Keratinocyte (primary cell): ENCODE results near the gene FAM120C. TPM values are rescaled to one million over a fixed set of nuclear protein-coding genes. Genes with fewer than 3 reads are reported as not detected.

Experiments
- DNase-seq: peaks from one replicate; pipeline ENCODE4 v3.0.0-alpha.2; 2011; ENCODE audit warnings: low read depth, missing footprints, low spot score
- FAIRE-seq: peaks from 2 replicates; lab custom pipeline; 2011; peaks lifted over from hg19 to GRCh38; lab: Jason Lieb, UNC
- H2AFZ ChIP-seq: 2 replicates; pipeline ENCODE4 v1.6.0; 2012; ENCODE audit warnings: low read length, control low read depth, inconsistent platforms; ENCODE audit not compliant: control insufficient read depth
- H3K27ac ChIP-seq: 2 replicates; pipeline ENCODE4 v1.5.1; 2011; ENCODE audit warnings: low read length; ENCODE audit not compliant: control insufficient read depth, insufficient read depth
- H3K27me3 ChIP-seq: 3 replicates; pipeline ENCODE4 v1.6.0; 2011; ENCODE audit warnings: low read length; ENCODE audit not compliant: control insufficient read depth, insufficient read depth; ENCODE audit errors: extremely low read depth
- H3K36me3 ChIP-seq, 2 experiments: 2 replicates in 1 of 2; 3 replicates in 1 of 2; pipeline ENCODE4 v1.5.1; 2011; ENCODE audit warnings: low read length in 2 of 2, mild to moderate bottlenecking in 1 of 2; ENCODE audit not compliant: control insufficient read depth in 2 of 2, insufficient read depth in 2 of 2; ENCODE audit errors: extremely low read depth in 1 of 2
- H3K4me1 ChIP-seq: 3 replicates; pipeline ENCODE4 v1.5.1; 2011; ENCODE audit warnings: low read length; ENCODE audit not compliant: control insufficient read depth, insufficient read depth; ENCODE audit errors: extremely low read depth
- H3K4me2 ChIP-seq: 3 replicates; pipeline ENCODE4 v1.6.0; 2011; ENCODE audit warnings: low read depth, low read length; ENCODE audit not compliant: control insufficient read depth, insufficient read depth; ENCODE audit errors: extremely low read depth
- H3K4me3 ChIP-seq, 3 experiments: fragments of 200-600 bp in 1 of 3; sonication (generic) in 1 of 3; 2 replicates in 2 of 3; 3 replicates in 1 of 3; pipeline ENCODE4 v1.5.1; 2011 to 2016; ENCODE audit warnings: low read length in 3 of 3, mild to moderate bottlenecking in 3 of 3, control low read depth in 2 of 3, inconsistent platforms in 1 of 3, low read depth in 1 of 3, mixed read lengths in 1 of 3, mixed run types in 1 of 3, moderate library complexity in 1 of 3; ENCODE audit not compliant: control insufficient read depth in 2 of 3, insufficient read depth in 2 of 3; ENCODE audit errors: extremely low read depth in 1 of 3
- H3K79me2 ChIP-seq: 2 replicates; pipeline ENCODE4 v1.6.0; 2012; ENCODE audit warnings: low read length; ENCODE audit not compliant: control insufficient read depth, insufficient read depth
- H3K9ac ChIP-seq: 3 replicates; pipeline ENCODE4 v1.6.0; 2011; ENCODE audit warnings: low read length; ENCODE audit not compliant: control insufficient read depth, insufficient read depth; ENCODE audit errors: extremely low read depth
- H3K9me1 ChIP-seq: 3 replicates; pipeline ENCODE4 v1.6.0; 2011; ENCODE audit warnings: low read length; ENCODE audit not compliant: control insufficient read depth, insufficient read depth; ENCODE audit errors: extremely low read depth
- H3K9me3 ChIP-seq: 2 replicates; pipeline ENCODE4 v1.5.1; 2012; ENCODE audit warnings: low read depth, low read length; ENCODE audit not compliant: control insufficient read depth
- H4K20me1 ChIP-seq: 3 replicates; pipeline ENCODE4 v1.6.0; 2011; ENCODE audit warnings: low read length; ENCODE audit not compliant: control insufficient read depth, insufficient read depth; ENCODE audit errors: extremely low read depth
- CTCF ChIP-seq, 3 experiments: IDR thresholded peaks in 1 of 3; conservative IDR thresholded peaks in 1 of 3; optimal IDR thresholded peaks in 1 of 3; 2 replicates in 2 of 3; 3 replicates in 1 of 3; pipeline versions ENCODE3 to v1.5.1; 2011; ENCODE audit warnings: low read length in 3 of 3, mild to moderate bottlenecking in 3 of 3, moderate library complexity in 2 of 3, control low read depth in 1 of 3, inconsistent platforms in 1 of 3; ENCODE audit not compliant: insufficient read depth in 2 of 3; ENCODE audit errors: extremely low read depth in 1 of 3
- EZH2 ChIP-seq: IDR thresholded peaks from one replicate; pipeline ENCODE4 v1.6.1; 2012; ENCODE audit warnings: inconsistent platforms, mild to moderate bottlenecking, low read length, moderate library complexity
- dilution Hi-C: fragments of 300-500 bp; cut with MboI; formaldehyde crosslinking; loops from one replicate; pipeline ENCODE4 v1.7.0; 2020; ENCODE audit warnings: low sequenced_read_pairs; ENCODE audit not compliant: extremely low pct_ligation_motif_present
- polyA plus RNA-seq, 5 experiments: library from polyadenylated mRNA; depleted of rRNA in 3 of 5; stranded (reverse) in 3 of 5; stranded (forward) in 1 of 5; unstranded in 1 of 5; fragments of >200 nt; gene quantifications; 1 replicate in 1 of 5; 2 replicates in 3 of 5; 3 replicates in 1 of 5; pipeline versions ENCODE4 v1.2.1 to v1.2.3, GENCODE V29; 2011 to 2012; ENCODE audit warnings: missing spikeins in 2 of 5, low read depth in 1 of 5, low replicate concordance in 1 of 5

FAM120C gene
- polyA plus RNA-seq, 1 donor (not counting 4 experiments of a cell fraction or from before 2014, with no cell fraction given), result 1.9 TPM

- H3K9me3 ChIP-seq, result no peaks in the 10 kb centered on the region
- no peaks in the 10 kb centered on the region for H3K79me2 ChIP-seq
- no peaks in the 10 kb centered on the region for H3K9me1 ChIP-seq
- H3K4me1 ChIP-seq, result no peaks in the 10 kb centered on the region
- no peaks in the 10 kb centered on the region for H3K27me3 ChIP-seq
- dilution Hi-C loops, result no loop called here
- DNase-seq (no peak), FAIRE-seq (no peak)
- no peaks in the 10 kb centered on the region for H3K36me3 ChIP-seq
- no peak overlapping the region for H2AFZ ChIP-seq
- H3K9ac ChIP-seq, result no peak overlapping the region
- no peak overlapping the region for H3K27ac ChIP-seq
- no peaks in the 10 kb centered on the region for H4K20me1 ChIP-seq
- TF ChIP-seq EZH2, result no peak
- TF ChIP-seq CTCF (optimal IDR thresholded peaks at IDR 0.05 in 1 of 3, IDR thresholded peaks at IDR 0.05 in 1 of 3, conservative IDR thresholded peaks at IDR 0.05 in 1 of 3; ENCODE audit: extremely low read depth in 1 of 3, insufficient read depth in 2 of 3, low read length in 3 of 3), result no peak
- H3K4me3 ChIP-seq, result no peak overlapping the region
- H3K4me2 ChIP-seq, result no peak overlapping the region
These were observed 92.2 kb downstream of the FAM120C start for GRCh38 chrX:54090880-54091279.

GRCh38 chrX:54089191-54089590, 93.9 kb downstream of the FAM120C start:
- Histone ChIP-seq H3K4me3 (no peak overlapping the region), H3K4me1 (no peaks in the 10 kb centered on the region), H3K9ac (no peak overlapping the region), H3K9me3 (no peaks in the 10 kb centered on the region), H3K79me2 (no peaks in the 10 kb centered on the region), H3K4me2 (no peak overlapping the region), H2AFZ (no peak overlapping the region), H4K20me1 (no peaks in the 10 kb centered on the region), H3K9me1 (no peaks in the 10 kb centered on the region), H3K36me3 (no peaks in the 10 kb centered on the region), H3K27ac (no peak overlapping the region), H3K27me3 (no peaks in the 10 kb centered on the region)
- DNase-seq, result no peak
- no peak for FAIRE-seq
- dilution Hi-C loops, result no loop called here
- no peak for TF ChIP-seq CTCF (optimal IDR thresholded peaks at IDR 0.05 in 1 of 3, IDR thresholded peaks at IDR 0.05 in 1 of 3, conservative IDR thresholded peaks at IDR 0.05 in 1 of 3; ENCODE audit: extremely low read depth in 1 of 3, insufficient read depth in 2 of 3, low read length in 3 of 3)
- TF ChIP-seq EZH2, result no peak
